ENCODE data around the gene LSM10.

Gene LSM10

DNA sequence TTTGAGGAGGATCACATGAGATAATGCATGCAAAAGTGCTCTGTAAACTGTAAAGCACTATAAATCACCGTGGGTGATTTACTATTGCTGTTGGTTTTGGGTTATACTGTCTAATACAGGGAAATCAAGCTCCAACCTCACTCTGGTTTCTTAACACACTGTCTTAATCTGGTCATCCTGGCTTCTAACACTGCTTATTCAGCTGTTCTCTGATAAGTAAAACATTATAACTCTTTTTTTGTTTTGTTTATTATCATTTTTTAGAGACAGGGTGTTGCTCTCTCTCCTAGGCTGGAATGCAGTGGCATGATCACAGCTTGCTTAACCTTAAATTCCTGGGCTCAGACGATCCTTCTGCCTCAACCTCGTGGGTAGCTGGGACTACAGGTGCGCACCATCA, 21.9 kb upstream of the LSM10 start:
- H3K4me1 ChIP-seq, result peaks cover 0 to 5% (median 2%) of the 10 kb centered on the region in 4 donors
- peaks cover 8 to 57% (median 27%) of the 10 kb centered on the region in 3 donors for H3K36me3 ChIP-seq
- H3K9me3 ChIP-seq, result no peaks in the 10 kb centered on the region
- no peaks in the 10 kb centered on the region for H3K27me3 ChIP-seq
- H3K4me3 ChIP-seq, result no peak overlapping the region
- intact Hi-C loops (cut with DNase I; ENCODE audit: low total_unique reads), result no loop called here
- H3K27ac ChIP-seq, result no peak overlapping the region
- TF ChIP-seq, protein P1, sequence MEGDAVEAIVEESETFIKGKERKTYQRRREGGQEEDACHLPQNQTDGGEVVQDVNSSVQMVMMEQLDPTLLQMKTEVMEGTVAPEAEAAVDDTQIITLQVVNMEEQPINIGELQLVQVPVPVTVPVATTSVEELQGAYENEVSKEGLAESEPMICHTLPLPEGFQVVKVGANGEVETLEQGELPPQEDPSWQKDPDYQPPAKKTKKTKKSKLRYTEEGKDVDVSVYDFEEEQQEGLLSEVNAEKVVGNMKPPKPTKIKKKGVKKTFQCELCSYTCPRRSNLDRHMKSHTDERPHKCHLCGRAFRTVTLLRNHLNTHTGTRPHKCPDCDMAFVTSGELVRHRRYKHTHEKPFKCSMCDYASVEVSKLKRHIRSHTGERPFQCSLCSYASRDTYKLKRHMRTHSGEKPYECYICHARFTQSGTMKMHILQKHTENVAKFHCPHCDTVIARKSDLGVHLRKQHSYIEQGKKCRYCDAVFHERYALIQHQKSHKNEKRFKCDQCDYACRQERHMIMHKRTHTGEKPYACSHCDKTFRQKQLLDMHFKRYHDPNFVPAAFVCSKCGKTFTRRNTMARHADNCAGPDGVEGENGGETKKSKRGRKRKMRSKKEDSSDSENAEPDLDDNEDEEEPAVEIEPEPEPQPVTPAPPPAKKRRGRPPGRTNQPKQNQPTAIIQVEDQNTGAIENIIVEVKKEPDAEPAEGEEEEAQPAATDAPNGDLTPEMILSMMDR (IDR thresholded peaks at IDR 0.05), result no peak
- no peak for DNase-seq

DNA sequence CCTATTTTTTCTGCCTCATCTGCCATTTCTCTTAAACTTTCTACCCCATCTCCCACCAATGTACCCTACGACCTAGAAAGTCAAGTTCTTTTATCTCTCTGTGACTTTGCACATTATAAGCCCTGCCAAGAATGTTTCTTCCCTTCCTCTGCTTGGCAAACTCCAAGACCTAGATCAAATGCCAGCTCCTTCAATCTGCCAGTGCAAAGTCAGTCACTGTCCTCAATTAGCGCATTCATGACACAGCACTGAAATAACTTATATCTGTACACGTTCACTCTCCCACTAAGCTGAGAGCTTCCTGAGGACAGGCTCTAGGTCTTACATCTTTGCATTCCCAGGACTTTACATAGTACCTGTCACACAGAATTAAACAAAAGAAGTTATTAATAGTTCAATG, 21.4 kb upstream of the LSM10 start:
- no peak for DNase-seq
- Histone ChIP-seq H3K4me1 (peaks cover 0 to 5% (median 2%) of the 10 kb centered on the region in 4 donors), H3K27ac (no peak overlapping the region), H3K27me3 (no peaks in the 10 kb centered on the region), H3K36me3 (peaks cover 8 to 53% (median 25%) of the 10 kb centered on the region in 3 donors), H3K9me3 (no peaks in the 10 kb centered on the region), H3K4me3 (no peak overlapping the region)
- TF ChIP-seq, protein P1 (IDR thresholded peaks at IDR 0.05), result no peak
- intact Hi-C loops (cut with DNase I; ENCODE audit: low total_unique reads), result no loop called here

DNA sequence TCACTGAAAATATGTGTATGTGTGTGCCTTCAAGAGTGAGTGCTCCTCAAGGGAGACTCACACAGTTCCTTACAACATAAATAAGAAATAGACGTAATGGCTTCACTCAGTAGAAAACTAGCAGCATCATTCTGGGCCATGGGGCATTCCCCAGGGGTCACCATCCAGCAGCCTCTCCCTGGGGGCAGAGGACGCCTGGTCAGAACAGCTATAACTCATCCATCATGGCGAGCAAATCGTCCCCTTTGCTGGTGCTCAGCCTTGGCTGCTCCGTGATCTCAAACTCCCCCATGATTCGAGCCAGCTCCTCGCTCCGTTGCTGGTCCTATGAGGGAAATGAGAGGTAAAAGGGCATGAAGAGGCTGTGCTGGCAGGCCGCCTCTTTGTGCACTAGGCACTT, 20.2 kb upstream of the LSM10 start:
- H3K27ac ChIP-seq, result no peak overlapping the region
- TF ChIP-seq, protein P1 (IDR thresholded peaks at IDR 0.05), result no peak
- H3K36me3 ChIP-seq, result peaks cover 8 to 41% (median 18%) of the 10 kb centered on the region in 3 donors
- no peak for DNase-seq
- peaks cover 0 to 5% (median 2%) of the 10 kb centered on the region in 4 donors for H3K4me1 ChIP-seq
- intact Hi-C loops (cut with DNase I; ENCODE audit: low total_unique reads), result no loop called here
- H3K4me3 ChIP-seq, result no peak overlapping the region
- no peaks in the 10 kb centered on the region for H3K9me3 ChIP-seq
- H3K27me3 ChIP-seq, result no peaks in the 10 kb centered on the region

DNA sequence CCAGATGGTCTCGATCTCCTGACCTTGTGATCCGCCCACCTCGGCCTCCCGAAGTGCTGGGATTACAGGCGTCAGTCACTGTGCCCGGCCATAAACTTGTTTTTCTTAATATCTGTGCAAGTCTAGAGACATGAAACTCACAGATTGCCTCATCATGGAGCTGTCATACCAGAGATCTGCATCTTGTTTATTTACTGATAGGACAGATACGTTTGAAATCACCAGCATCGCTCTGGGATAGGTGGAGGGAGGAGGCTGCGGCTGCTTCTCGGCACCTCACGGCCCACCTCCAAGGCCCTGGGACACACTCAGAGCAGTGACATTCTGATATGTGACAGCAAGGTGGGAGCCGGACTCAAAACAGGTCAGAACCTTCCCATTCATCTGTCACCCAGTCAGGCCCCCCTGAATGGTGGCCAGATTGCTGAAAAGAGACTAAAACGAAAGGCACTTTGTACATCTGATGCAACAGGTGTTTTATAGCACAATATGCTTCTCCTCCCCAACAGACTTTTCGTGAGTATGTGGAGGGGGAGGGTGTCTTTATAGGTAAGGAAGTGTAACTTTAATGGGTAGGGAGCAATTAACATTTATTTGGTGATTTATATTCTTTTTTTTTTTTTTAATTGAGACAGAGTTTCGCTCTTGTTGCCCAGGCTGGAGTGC, 18.1 kb upstream of the LSM10 start:
- no peaks in the 10 kb centered on the region for H3K27me3 ChIP-seq
- intact Hi-C loops (cut with DNase I; ENCODE audit: low total_unique reads), result no loop called here
- H3K27ac ChIP-seq, result no peak overlapping the region

DNA sequence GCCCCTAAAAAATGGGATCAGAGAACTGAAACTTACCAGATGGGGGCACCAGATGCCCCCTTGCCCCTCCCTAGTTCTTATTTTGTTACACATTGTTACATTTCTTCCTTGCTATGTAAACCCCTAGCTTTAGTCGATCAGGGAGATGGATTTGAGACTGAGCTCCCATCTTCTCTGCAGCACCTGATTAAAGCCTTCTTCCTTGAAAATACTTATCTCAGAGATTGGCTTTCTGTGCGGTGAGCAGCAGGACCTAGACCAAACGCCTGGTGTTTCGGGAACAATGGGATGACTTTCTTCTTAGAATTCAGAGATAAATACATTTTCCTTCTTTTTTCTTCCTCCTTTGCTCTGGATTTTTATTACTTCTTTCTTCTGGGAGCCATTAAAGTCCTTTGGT, 16.7 kb upstream of the LSM10 start:
- intact Hi-C loops (cut with DNase I; ENCODE audit: low total_unique reads), result no loop called here

More for the DNA sequence above, 18.1 kb upstream of the LSM10 start:
- Histone ChIP-seq H3K9me3 (no peaks in the 10 kb centered on the region), H3K36me3 (peaks cover 0 to 25% (median 5%) of the 10 kb centered on the region in 3 donors), H3K4me3 (no peak overlapping the region), H3K4me1 (peaks cover 0 to 5% (median 2%) of the 10 kb centered on the region in 4 donors)
- TF ChIP-seq, protein P1 (IDR thresholded peaks at IDR 0.05), result no peak
- DNase-seq, result no peak

More for the DNA sequence above, 16.7 kb upstream of the LSM10 start:
- Histone ChIP-seq H3K36me3 (peaks cover 0 to 25% (median 5%) of the 10 kb centered on the region in 3 donors), H3K4me3 (no peak overlapping the region), H3K9me3 (no peaks in the 10 kb centered on the region), H3K4me1 (no peaks in the 10 kb centered on the region), H3K27ac (no peak overlapping the region), H3K27me3 (no peaks in the 10 kb centered on the region)
- TF ChIP-seq, protein P1 (IDR thresholded peaks at IDR 0.05), result no peak
- no peak for DNase-seq
